HepG2 (cell line): ENCODE results near the gene CA14. TPM values are rescaled to one million over a fixed set of nuclear protein-coding genes. Genes with fewer than 3 reads are reported as not detected.
A peak's percentile ranks its signal among the peaks of the same experiment; 100 is the strongest.

Experiments used
- ATAC-seq: fragments of 200-7000 bp; cut with Tn5 transposase; 3 replicates; pipeline ENCODE4 v1.9.1; 2020; ENCODE audit warnings: mild to moderate bottlenecking, moderate library complexity
- BruUV-seq: library from RNA; stranded (reverse); fragments of 400-500 nt; replicated peaks from 2 replicates; lab custom pipeline; 2021; lab: Mats Ljungman, UMichigan
- CTCF ChIA-PET: fragments of 300-600 bp; formaldehyde crosslinking; extraction: SDS; loops from one replicate; lab custom pipeline; 2021; ENCODE audit warnings: low total read pairs, inconsistent platforms, low intra/inter-chr PET ratio; lab: Yijun Ruan, JAX
- POLR2A ChIA-PET: fragments of 350-600 bp; sonication (Branson Sonifier 250); formaldehyde crosslinking; loops from one replicate; lab custom pipeline; 2020; ENCODE audit warnings: antibody characterized with exemption, inconsistent platforms; lab: Yijun Ruan, JAX
- DNase-seq: peaks from one replicate; pipeline ENCODE4 v3.0.0-alpha.2; 2015; ENCODE audit warnings: low spot score
- FAIRE-seq: peaks from 3 replicates; lab custom pipeline; 2011; peaks lifted over from hg19 to GRCh38; lab: Jason Lieb, UNC
- H2AFZ ChIP-seq: one replicate; pipeline ENCODE4 v1.6.1; 2011; ENCODE audit warnings: low read length, inconsistent platforms
- H3K27ac ChIP-seq: fragments of 300-600 bp; 3 replicates; pipeline ENCODE4 v1.8.0; 2011; ENCODE audit warnings: mixed run types, mild to moderate bottlenecking, mixed read lengths, low read length, inconsistent platforms; ENCODE audit not compliant: insufficient read depth; ENCODE audit errors: extremely low read length
- H3K27me3 ChIP-seq, 2 experiments: fragments of 200-600 bp in 1 of 2; 2 replicates in 1 of 2; 3 replicates in 1 of 2; pipeline versions ENCODE4 v1.6.0 to v1.8.0; 2011; ENCODE audit warnings: low read length in 2 of 2, mild to moderate bottlenecking in 2 of 2, moderate library complexity in 2 of 2, inconsistent platforms in 1 of 2; ENCODE audit not compliant: insufficient read depth in 2 of 2, control insufficient read depth in 1 of 2
- H3K36me3 ChIP-seq, 2 experiments: fragments of 200-600 bp in 1 of 2; replicated peaks in 1 of 2; 2 replicates in 1 of 2; 3 replicates in 1 of 2; pipeline versions ENCODE4 v1.5.1 to v1.8.0; 2011; ENCODE audit warnings: low read length in 2 of 2, inconsistent platforms in 1 of 2; ENCODE audit not compliant: insufficient read depth in 2 of 2, control insufficient read depth in 1 of 2
- H3K4me1 ChIP-seq: 2 replicates; pipeline ENCODE4 v1.5.1; 2012; ENCODE audit warnings: low read length, inconsistent platforms; ENCODE audit not compliant: insufficient read depth
- H3K4me2 ChIP-seq: 2 replicates; pipeline ENCODE4 v1.6.0; 2011; ENCODE audit warnings: low read depth, low read length, inconsistent platforms
- H3K4me3 ChIP-seq, 3 experiments: fragments of 200-600 bp in 1 of 3; sonication (generic), shearing (Covaris generic) in 1 of 3; replicated peaks in 1 of 3; 2 replicates each; pipeline ENCODE4 v1.5.1; 2011 to 2016; ENCODE audit warnings: low read length in 3 of 3, inconsistent platforms in 2 of 3, low read depth in 2 of 3, mild to moderate bottlenecking in 2 of 3, control low read depth in 1 of 3, mixed read lengths in 1 of 3; ENCODE audit not compliant: insufficient read depth in 1 of 3
- H3K79me2 ChIP-seq: one replicate; pipeline ENCODE4 v1.6.1; 2011; ENCODE audit warnings: low read length, inconsistent platforms; ENCODE audit not compliant: insufficient read depth
- H3K9ac ChIP-seq: 2 replicates; pipeline ENCODE4 v1.6.0; 2011; ENCODE audit warnings: mild to moderate bottlenecking, low read depth, low read length, inconsistent platforms; ENCODE audit not compliant: insufficient read depth
- H3K9me3 ChIP-seq: 2 replicates; pipeline ENCODE4 v1.5.1; 2012; ENCODE audit warnings: mild to moderate bottlenecking, low read length
- H4K20me1 ChIP-seq: 2 replicates; pipeline ENCODE4 v1.6.0; 2011; ENCODE audit warnings: inconsistent platforms, mild to moderate bottlenecking, low read length, moderate library complexity; ENCODE audit not compliant: insufficient read depth
- CHD2 ChIP-seq: IDR thresholded peaks from 2 replicates; pipeline ENCODE4 v1.6.1; 2011; ENCODE audit warnings: low read depth, low read length, improper control_type of control experiment
- EED ChIP-seq: sonication (generic); formaldehyde crosslinking; IDR thresholded peaks from 2 replicates; pipeline ENCODE4 v1.5.0; 2020; ENCODE audit warnings: mild to moderate bottlenecking, missing genetic modification reagents
- FOXP1 ChIP-seq, 2 experiments: fragments of 450-650 bp in 1 of 2; IDR thresholded peaks; 2 replicates each; pipeline ENCODE4 v1.6.1; 2017 to 2018; ENCODE audit warnings: antibody characterized with exemption in 1 of 2
- HOXA7 ChIP-seq: sonication (generic); formaldehyde crosslinking; IDR thresholded peaks from 2 replicates; pipeline ENCODE4 v1.8.1; 2022; ENCODE audit warnings: mild to moderate bottlenecking, missing genetic modification reagents, moderate library complexity
- NCOR1 ChIP-seq: fragments of 200-600 bp; sonication (generic); IDR thresholded peaks from 2 replicates; pipeline ENCODE4 v1.7.0; 2017; ENCODE audit warnings: antibody characterized with exemption, low read length, borderline replicate concordance
- SIN3A ChIP-seq: IDR thresholded peaks from 2 replicates; pipeline ENCODE4 v1.6.1; 2011; ENCODE audit warnings: low read depth, mild to moderate bottlenecking, control low read depth, low read length, borderline replicate concordance
- SOX5 ChIP-seq: IDR thresholded peaks from 2 replicates; pipeline ENCODE4 v1.6.1; 2016; ENCODE audit warnings: borderline replicate concordance
- SRSF1 ChIP-seq: fragments of 200-400 bp; formaldehyde crosslinking; optimal IDR thresholded peaks from 2 replicates; pipeline ENCODE3; 2017; ENCODE audit warnings: mild to moderate bottlenecking, low read depth, low read length, moderate library complexity
- WIZ ChIP-seq: sonication (generic); formaldehyde crosslinking; IDR thresholded peaks from 2 replicates; pipeline ENCODE4 v1.5.1; 2020; ENCODE audit warnings: mild to moderate bottlenecking, missing genetic modification reagents
- ZNF333 ChIP-seq: sonication (generic); formaldehyde crosslinking; IDR thresholded peaks from 2 replicates; pipeline ENCODE4 v1.4.0; 2020; ENCODE audit warnings: mild to moderate bottlenecking, missing genetic modification reagents, borderline replicate concordance
- ZNF720 ChIP-seq: sonication (generic); formaldehyde crosslinking; IDR thresholded peaks from 2 replicates; pipeline ENCODE4 v1.4.0; 2020; ENCODE audit warnings: missing genetic modification reagents
- WGBS: methylation state at CpG from one replicate; pipeline ENCODE4 v1.1.6; 2017; ENCODE audit warnings: low lambda C conversion rate; 5-methylcytosine and 5-hydroxymethylcytosine counted together
- in situ Hi-C: cut with HindIII; loops from 2 replicates; pipeline ENCODE4 v1.10.0; 2017; ENCODE audit warnings: low pct_unique_long_range_greater_than_20kb; ENCODE audit not compliant: extremely low pct_ligation_motif_present
- intact Hi-C: fragments of 100-400 bp; cut with micrococcal nuclease; formaldehyde crosslinking; loops from one replicate; pipeline ENCODE4 v1.10.0; 2022; ENCODE audit not compliant: unreplicated experiment
- polyA plus RNA-seq, 8 experiments: library from polyadenylated mRNA; depleted of rRNA in 3 of 8; stranded (reverse) in 7 of 8; unstranded in 1 of 8; fragments of >200 nt; fragmentation: Illumina TruSeq in 4 of 8; extraction: Trizol in 4 of 8; gene quantifications; 2 replicates each; pipeline versions ENCODE4 v1.2.1 to v1.2.3, GENCODE V29; 2011 to 2016; ENCODE audit warnings: low read depth in 4 of 8, missing spikeins in 1 of 8, mixed read lengths in 1 of 8; ENCODE audit not compliant: insufficient read depth in 1 of 8
- total RNA-seq, 5 experiments: library from RNA; depleted of rRNA; stranded (reverse); fragments of >200 nt; fragmentation: Illumina TruSeq; extraction: Trizol; gene quantifications; 2 replicates each; pipeline ENCODE4 v1.2.3, GENCODE V29; 2016; ENCODE audit warnings: low read depth in 1 of 5
- TF ChIP-seq, protein P1 (sequence below): IDR thresholded peaks from 2 replicates; pipeline ENCODE4 v1.6.1; 2016; ENCODE audit warnings: missing compliant biosample characterization, missing genetic modification reagents, borderline replicate concordance

Gene CA14
- total and polyA plus RNA-seq, 2 of the 13 experiments (the other 11 are each of a cell fraction or from before 2014, with no cell fraction given) = 2.4 to 8.5 TPM

GRCh38 chr1:150309758-150310508, 52.4 kb downstream of the CA14 start:
- FAIRE-seq = no peak
- Histone ChIP-seq H2AFZ (no peak overlapping the region), H4K20me1 (no peaks in the 10 kb centered on the region), H3K9me3 (no peaks in the 10 kb centered on the region), H3K4me1 (peaks cover 9% of the 10 kb centered on the region), H3K79me2 (no peaks in the 10 kb centered on the region), H3K27me3 (no peaks in the 10 kb centered on the region), H3K27ac (no peak overlapping the region), H3K4me3 (no peak overlapping the region), H3K9ac (no peak overlapping the region), H3K4me2 (no peak overlapping the region), H3K36me3 (peaks cover 0 to 15% of the 10 kb centered on the region in 2 experiments; a peak in 1 of 5 replicates)
- ChIA-PET CTCF (no interaction called here), POLR2A (no interaction called here)
- TF ChIP-seq NCOR1 (no peak), SIN3A (no peak), HOXA7 (CRISPR knock-in tag) (no peak), EED (CRISPR knock-in tag) (no peak), SOX5 (no peak), WIZ (no peak), CHD2 (no peak), SRSF1 (no peak), FOXP1 (IDR thresholded peaks at IDR 0.05) (no peak), FOXP1 (CRISPR knock-in tag; IDR thresholded peaks at IDR 0.05) (no peak), ZNF720 (CRISPR knock-in tag) (no peak), ZNF333 (CRISPR knock-in tag) (no peak)
- TF ChIP-seq, protein P1, sequence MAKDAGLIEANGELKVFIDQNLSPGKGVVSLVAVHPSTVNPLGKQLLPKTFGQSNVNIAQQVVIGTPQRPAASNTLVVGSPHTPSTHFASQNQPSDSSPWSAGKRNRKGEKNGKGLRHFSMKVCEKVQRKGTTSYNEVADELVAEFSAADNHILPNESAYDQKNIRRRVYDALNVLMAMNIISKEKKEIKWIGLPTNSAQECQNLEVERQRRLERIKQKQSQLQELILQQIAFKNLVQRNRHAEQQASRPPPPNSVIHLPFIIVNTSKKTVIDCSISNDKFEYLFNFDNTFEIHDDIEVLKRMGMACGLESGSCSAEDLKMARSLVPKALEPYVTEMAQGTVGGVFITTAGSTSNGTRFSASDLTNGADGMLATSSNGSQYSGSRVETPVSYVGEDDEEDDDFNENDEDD = no peak
- no peak for ATAC-seq
- intact Hi-C loops = no loop called here
- WGBS = 87% methylated on average over 10 of the region's 10 CpGs
- BruUV-seq = TSS peak; percentile 73
- in situ Hi-C loops = no loop called here
- DNase-seq = no peak
